Measurements from ENCODE around the gene ZBTB16.

The ZBTB16 gene

DNA sequence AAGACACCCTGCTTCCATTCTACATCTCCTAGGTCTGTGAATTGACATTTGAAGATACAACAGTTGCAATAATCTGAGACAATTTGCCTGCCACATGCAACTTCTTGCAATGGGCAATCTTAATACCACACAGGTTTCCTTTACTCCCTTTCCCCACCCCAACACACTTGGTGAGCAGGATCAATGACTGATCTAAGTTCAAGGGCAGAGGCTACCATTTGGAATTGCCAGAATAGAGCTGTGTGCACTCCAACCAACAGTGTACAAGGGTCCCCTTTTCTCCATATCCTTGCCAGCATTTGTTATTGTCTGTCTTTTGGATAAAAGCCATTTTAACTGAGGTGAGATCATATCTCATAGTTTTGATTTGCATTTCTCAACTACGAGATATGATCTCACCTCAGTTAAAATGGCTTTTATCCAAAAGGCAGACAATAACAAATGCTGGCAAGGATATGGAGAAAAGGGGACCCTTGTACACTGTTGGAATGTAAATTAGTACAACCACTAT, 233.7 kb downstream of the ZBTB16 start:
- H3K27me3 ChIP-seq (ENCODE audit: insufficient read depth, poor library complexity, severe bottlenecking): no peaks in the 10 kb centered on the region
- H3K27ac ChIP-seq (ENCODE audit: poor library complexity, severe bottlenecking): peak overlapping the region; percentile 100
- peaks cover 7% of the 10 kb centered on the region for H3K36me3 ChIP-seq (ENCODE audit: low read depth)
- peaks cover 47% of the 10 kb centered on the region for H3K4me1 ChIP-seq (ENCODE audit: insufficient read depth, poor library complexity, severe bottlenecking)
- TF ChIP-seq, protein P1, sequence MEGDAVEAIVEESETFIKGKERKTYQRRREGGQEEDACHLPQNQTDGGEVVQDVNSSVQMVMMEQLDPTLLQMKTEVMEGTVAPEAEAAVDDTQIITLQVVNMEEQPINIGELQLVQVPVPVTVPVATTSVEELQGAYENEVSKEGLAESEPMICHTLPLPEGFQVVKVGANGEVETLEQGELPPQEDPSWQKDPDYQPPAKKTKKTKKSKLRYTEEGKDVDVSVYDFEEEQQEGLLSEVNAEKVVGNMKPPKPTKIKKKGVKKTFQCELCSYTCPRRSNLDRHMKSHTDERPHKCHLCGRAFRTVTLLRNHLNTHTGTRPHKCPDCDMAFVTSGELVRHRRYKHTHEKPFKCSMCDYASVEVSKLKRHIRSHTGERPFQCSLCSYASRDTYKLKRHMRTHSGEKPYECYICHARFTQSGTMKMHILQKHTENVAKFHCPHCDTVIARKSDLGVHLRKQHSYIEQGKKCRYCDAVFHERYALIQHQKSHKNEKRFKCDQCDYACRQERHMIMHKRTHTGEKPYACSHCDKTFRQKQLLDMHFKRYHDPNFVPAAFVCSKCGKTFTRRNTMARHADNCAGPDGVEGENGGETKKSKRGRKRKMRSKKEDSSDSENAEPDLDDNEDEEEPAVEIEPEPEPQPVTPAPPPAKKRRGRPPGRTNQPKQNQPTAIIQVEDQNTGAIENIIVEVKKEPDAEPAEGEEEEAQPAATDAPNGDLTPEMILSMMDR (IDR thresholded peaks at IDR 0.05; ENCODE audit: poor library complexity, severe bottlenecking): no peak
- H3K9me3 ChIP-seq (ENCODE audit: severe bottlenecking): no peaks in the 10 kb centered on the region
- no peak overlapping the region for H3K4me3 ChIP-seq (ENCODE audit: severe bottlenecking)
- no peak for ATAC-seq (ENCODE audit: low read depth)
- no peak for DNase-seq (ENCODE audit: low spot score)

- peaks cover 6% of the 10 kb centered on the region for H3K9me3 ChIP-seq (ENCODE audit: severe bottlenecking)
- H3K27me3 ChIP-seq (ENCODE audit: insufficient read depth, poor library complexity, severe bottlenecking): no peaks in the 10 kb centered on the region
- DNase-seq (ENCODE audit: low spot score) (peak; percentile 84), ATAC-seq (ENCODE audit: low read depth) (peak; percentile 59)
- H3K4me1 ChIP-seq (ENCODE audit: insufficient read depth, poor library complexity, severe bottlenecking): peaks cover 52% of the 10 kb centered on the region
- peak within 1 kb of the TSS; percentile 37 for H3K4me3 ChIP-seq (ENCODE audit: severe bottlenecking)
- peaks cover 34% of the 10 kb centered on the region for H3K36me3 ChIP-seq (ENCODE audit: low read depth)
- H3K27ac ChIP-seq (ENCODE audit: poor library complexity, severe bottlenecking): peak within 1 kb of the TSS; percentile 100
- TF ChIP-seq, protein P1 (IDR thresholded peaks at IDR 0.05; ENCODE audit: poor library complexity, severe bottlenecking): no peak
These were observed 236.4 kb downstream of the ZBTB16 start, which contains the start of gene NNMT for GRCh38 chr11:114295676-114296604. Gene NNMT, plus strand, starts transcription at chr11:114296399. Its CDS starts 158 bp downstream, at chr11:114296557.

GRCh38 chr11:114296605-114297372, 237.3 kb downstream of the ZBTB16 start:
- DNase-seq (ENCODE audit: low spot score) (no peak), ATAC-seq (ENCODE audit: low read depth) (peak; percentile 35; the same call in 2 of the 3 replicates)
- TF ChIP-seq, protein P1 (IDR thresholded peaks at IDR 0.05; ENCODE audit: poor library complexity, severe bottlenecking): no peak
- no peaks in the 10 kb centered on the region for H3K27me3 ChIP-seq (ENCODE audit: insufficient read depth, poor library complexity, severe bottlenecking)
- peaks cover 11% of the 10 kb centered on the region for H3K9me3 ChIP-seq (ENCODE audit: severe bottlenecking)
- peaks cover 42% of the 10 kb centered on the region for H3K36me3 ChIP-seq (ENCODE audit: low read depth)
- H3K27ac ChIP-seq (ENCODE audit: poor library complexity, severe bottlenecking): peak overlapping the region; percentile 100
- H3K4me3 ChIP-seq (ENCODE audit: severe bottlenecking): peak overlapping the region; percentile 37
- H3K4me1 ChIP-seq (ENCODE audit: insufficient read depth, poor library complexity, severe bottlenecking): peaks cover 46% of the 10 kb centered on the region

DNA sequence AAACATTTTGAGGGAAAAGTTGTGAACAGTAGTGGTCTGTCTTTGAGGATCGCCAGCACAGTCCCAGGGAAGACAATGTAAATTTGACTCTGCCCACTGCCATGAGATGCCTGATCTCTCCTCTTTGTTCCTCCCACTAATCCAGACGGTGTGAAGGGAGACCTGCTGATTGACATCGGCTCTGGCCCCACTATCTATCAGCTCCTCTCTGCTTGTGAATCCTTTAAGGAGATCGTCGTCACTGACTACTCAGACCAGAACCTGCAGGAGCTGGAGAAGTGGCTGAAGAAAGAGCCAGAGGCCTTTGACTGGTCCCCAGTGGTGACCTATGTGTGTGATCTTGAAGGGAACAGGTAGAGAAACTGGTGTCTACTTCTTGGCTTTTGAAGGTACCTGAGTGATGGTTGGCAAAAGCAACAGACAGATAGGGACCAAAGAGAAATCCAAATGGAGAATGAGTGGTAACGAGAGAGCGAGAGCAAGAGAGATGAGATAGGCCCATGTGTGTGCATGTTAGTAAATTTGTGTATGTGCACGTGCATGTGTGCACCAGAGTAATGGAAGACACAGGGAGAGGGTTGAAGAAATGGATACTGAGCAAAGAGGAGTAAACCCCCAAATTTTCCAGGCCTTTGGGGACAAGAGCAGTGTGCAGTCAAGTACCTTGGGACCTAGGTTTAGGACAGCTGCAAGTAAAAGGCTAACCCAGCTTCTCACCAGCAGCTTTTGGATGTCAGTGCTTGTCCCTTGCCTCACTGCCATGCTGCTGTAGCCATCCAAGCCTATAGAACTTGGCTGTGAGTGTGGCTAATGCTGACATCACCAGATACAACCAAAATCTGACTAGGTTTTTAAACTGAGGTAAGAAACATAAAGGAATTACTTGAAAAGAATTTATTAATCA, 238.5 kb downstream of the ZBTB16 start:
- TF ChIP-seq, protein P1 (IDR thresholded peaks at IDR 0.05; ENCODE audit: poor library complexity, severe bottlenecking): no peak
- ATAC-seq (ENCODE audit: low read depth) (no peak), DNase-seq (ENCODE audit: low spot score) (no peak)
- no peaks in the 10 kb centered on the region for H3K27me3 ChIP-seq (ENCODE audit: insufficient read depth, poor library complexity, severe bottlenecking)
- peak overlapping the region; percentile 100 for H3K27ac ChIP-seq (ENCODE audit: poor library complexity, severe bottlenecking)
- H3K36me3 ChIP-seq (ENCODE audit: low read depth): peaks cover 55% of the 10 kb centered on the region
- H3K4me1 ChIP-seq (ENCODE audit: insufficient read depth, poor library complexity, severe bottlenecking): peaks cover 34% of the 10 kb centered on the region
- peaks cover 13% of the 10 kb centered on the region for H3K9me3 ChIP-seq (ENCODE audit: severe bottlenecking)
- H3K4me3 ChIP-seq (ENCODE audit: severe bottlenecking): peak overlapping the region; percentile 37
